BJ (cell line): ENCODE results near the gene KCNG2. TPM values are rescaled to one million over a fixed set of nuclear protein-coding genes. Genes with fewer than 3 reads are reported as not detected.

Experiments used
- CTCF ChIA-PET: fragments of 350-600 bp; formaldehyde crosslinking; extraction: SDS; loops from one replicate; lab custom pipeline; 2021; ENCODE audit warnings: antibody characterized with exemption, inconsistent platforms; lab: Yijun Ruan, JAX
- POLR2A ChIA-PET: fragments of 300-600 bp; sonication (Branson Sonifier 250); formaldehyde crosslinking; extraction: SDS; loops from one replicate; lab custom pipeline; 2021; ENCODE audit warnings: antibody characterized with exemption; lab: Charles Lee
- DNase-seq: peaks from one replicate; pipeline ENCODE4 v3.0.0-alpha.2; 2011; ENCODE audit warnings: low read depth
- H3K27me3 ChIP-seq: 2 replicates; pipeline ENCODE4 v1.6.0; 2011; ENCODE audit warnings: low read length; ENCODE audit not compliant: control insufficient read depth, insufficient read depth
- H3K36me3 ChIP-seq: 2 replicates; pipeline ENCODE4 v1.5.1; 2011; ENCODE audit warnings: low read length; ENCODE audit not compliant: control insufficient read depth, insufficient read depth
- H3K4me3 ChIP-seq: 2 replicates; pipeline ENCODE4 v1.5.1; 2011; ENCODE audit warnings: low read depth, mild to moderate bottlenecking, control low read depth, low read length
- polyA plus RNA-seq: library from polyadenylated mRNA; depleted of rRNA; stranded (reverse); fragments of >200 nt; gene quantifications from 2 replicates; pipeline ENCODE4 v1.2.3, GENCODE V29; 2011
- TF ChIP-seq, protein P1 (sequence below): IDR thresholded peaks from 2 replicates; pipeline ENCODE4 v1.5.1; 2011; ENCODE audit warnings: low read depth, mild to moderate bottlenecking, control low read depth, inconsistent platforms, low read length, moderate library complexity; ENCODE audit not compliant: insufficient read depth

KCNG2 gene
- polyA plus RNA-seq, 1 experiment, result not detected

DNA sequence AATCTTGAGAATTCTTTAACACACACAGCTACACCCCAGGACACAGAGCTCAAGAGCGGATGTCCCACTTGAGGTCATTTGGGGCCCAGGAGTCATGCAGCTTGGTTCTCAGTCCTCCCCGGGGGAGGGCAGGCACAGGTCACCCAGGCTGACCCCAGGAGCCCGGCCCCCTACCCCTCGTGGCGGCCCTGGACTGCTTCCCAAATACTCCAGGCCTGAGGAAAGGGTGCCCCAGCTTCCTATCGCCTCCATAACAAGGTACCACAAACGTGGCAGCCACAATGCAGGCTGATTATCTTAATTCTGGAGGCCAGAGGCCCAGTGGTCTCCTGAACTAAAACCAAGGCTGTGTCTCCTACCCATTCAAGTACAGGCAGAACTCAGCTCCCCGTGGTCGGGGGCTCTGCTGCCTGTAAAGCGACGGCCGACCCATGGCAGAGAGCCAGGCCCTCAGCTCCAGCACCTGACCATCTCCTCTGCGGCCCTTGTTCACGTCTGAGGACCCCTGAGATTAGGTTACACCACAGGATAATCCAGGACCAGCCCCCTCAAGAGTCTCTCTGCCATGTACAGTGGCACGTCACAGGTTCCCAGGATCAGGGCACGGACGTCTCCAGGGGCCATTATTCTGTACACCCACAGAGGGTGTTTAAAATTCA, 143.2 kb downstream of the KCNG2 start:
- TF ChIP-seq, protein P1, sequence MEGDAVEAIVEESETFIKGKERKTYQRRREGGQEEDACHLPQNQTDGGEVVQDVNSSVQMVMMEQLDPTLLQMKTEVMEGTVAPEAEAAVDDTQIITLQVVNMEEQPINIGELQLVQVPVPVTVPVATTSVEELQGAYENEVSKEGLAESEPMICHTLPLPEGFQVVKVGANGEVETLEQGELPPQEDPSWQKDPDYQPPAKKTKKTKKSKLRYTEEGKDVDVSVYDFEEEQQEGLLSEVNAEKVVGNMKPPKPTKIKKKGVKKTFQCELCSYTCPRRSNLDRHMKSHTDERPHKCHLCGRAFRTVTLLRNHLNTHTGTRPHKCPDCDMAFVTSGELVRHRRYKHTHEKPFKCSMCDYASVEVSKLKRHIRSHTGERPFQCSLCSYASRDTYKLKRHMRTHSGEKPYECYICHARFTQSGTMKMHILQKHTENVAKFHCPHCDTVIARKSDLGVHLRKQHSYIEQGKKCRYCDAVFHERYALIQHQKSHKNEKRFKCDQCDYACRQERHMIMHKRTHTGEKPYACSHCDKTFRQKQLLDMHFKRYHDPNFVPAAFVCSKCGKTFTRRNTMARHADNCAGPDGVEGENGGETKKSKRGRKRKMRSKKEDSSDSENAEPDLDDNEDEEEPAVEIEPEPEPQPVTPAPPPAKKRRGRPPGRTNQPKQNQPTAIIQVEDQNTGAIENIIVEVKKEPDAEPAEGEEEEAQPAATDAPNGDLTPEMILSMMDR, result no peak
- no peak for DNase-seq
- Histone ChIP-seq H3K27me3 (no peaks in the 10 kb centered on the region), H3K36me3 (peaks cover 15% of the 10 kb centered on the region), H3K4me3 (no peak overlapping the region)
- CTCF ChIA-PET, result interaction anchor here (0.7 kb wide), 1 partner anchor 10 kb away, joined by 4 read pairs; no protein-coding TSS in a partner anchor
- POLR2A ChIA-PET, result no interaction called here

DNA sequence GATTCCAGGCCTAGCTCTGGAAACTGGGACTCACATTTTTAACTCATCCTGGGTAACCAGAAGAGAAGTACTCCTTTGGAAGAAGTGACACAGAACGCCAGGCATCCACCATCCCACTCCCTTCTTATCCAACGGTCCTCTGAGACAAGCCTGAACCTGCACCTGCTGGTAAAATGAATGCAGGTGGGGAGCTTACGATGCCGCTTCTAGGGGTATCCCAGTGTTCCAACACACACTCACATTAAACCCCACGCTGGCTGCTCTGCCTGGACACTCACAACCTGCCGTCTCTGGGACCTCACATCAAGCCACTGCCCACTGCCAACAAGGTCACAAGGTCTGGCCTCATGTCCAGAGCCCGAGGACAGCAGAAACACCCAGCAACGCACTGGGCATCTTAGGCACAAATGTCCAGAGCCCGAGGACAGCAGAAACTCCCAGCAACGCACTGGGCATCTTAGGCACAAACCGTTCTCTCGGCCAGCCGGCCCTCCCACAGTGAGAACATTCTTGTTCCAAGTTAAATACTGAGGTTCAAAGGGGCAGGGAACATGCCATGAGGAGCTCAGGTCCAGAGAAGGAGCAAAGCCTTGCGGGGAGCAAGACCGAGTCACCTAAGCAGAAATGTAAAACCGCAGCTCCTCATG, 143.9 kb downstream of the KCNG2 start:
- CTCF ChIA-PET, result no interaction called here
- TF ChIP-seq, protein P1, result no peak
- no peak overlapping the region for H3K4me3 ChIP-seq
- H3K27me3 ChIP-seq, result no peaks in the 10 kb centered on the region
- peaks cover 15% of the 10 kb centered on the region for H3K36me3 ChIP-seq
- no peak for DNase-seq
- POLR2A ChIA-PET, result no interaction called here

DNA sequence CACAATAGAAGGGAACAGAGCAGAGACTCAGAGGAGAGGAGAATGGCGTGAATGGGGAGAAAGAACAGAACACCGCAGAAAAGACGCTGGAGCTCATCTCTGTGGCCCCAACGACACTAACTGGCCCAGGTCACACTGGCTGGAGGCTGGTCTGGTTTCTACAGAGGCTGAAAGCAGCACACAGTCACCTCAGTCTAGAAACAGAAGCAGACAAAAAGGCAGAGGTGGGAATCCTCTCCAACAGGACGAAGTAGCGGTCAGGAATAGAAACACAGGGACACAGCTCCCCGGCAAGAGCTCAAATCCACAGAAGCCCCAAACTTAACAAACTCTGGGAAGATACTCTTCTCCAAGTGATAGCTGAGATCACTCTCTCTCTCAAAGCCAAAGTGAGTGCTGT, 144.5 kb downstream of the KCNG2 start:
- peaks cover 15% of the 10 kb centered on the region for H3K36me3 ChIP-seq
- ChIA-PET POLR2A (no interaction called here), CTCF (no interaction called here)
- H3K27me3 ChIP-seq, result no peaks in the 10 kb centered on the region
- no peak overlapping the region for H3K4me3 ChIP-seq
- DNase-seq, result no peak
- TF ChIP-seq, protein P1, result no peak

DNA sequence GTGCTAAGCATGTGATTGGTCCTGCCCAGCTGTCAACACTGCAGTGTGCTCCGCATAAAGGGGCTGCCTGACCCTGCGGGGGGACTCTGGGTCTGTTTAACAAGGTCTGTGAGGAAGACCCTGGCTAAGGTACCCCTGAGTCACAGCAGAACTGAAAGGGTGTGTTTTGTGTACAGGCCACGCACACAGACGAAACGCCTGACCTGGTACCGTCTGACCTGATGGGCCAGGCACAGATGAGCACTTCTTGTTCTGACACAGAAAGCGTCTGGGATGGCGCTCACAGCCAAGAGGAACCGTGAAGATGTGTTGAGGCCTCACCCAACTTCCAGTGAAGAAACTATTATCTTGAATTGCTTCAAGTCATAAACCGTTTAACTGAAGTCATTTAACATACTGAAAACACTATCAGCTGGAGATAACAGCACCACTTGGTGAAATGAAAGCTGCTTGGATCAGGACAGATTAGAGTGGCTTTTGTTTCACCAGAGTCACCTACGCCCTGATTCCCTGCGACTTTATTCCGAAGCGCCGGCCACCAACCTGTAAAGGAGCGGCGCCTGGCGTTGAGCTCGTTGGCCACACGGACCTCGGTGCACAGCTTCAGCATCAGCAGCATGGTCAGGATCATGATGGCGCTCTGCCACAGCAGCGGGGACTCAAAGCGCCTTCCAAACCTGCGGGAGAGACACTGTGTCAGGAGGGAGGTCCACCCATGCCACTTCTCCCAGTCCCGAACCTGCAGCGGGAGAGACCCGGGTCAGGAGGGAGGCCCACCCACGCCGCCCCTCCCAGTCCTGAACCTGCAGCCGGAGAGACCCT, 145.3 kb downstream of the KCNG2 start:
- TF ChIP-seq, protein P1, result no peak
- no peak for DNase-seq
- ChIA-PET CTCF (no interaction called here), POLR2A (no interaction called here)
- H3K36me3 ChIP-seq, result peaks cover 16% of the 10 kb centered on the region
- no peaks in the 10 kb centered on the region for H3K27me3 ChIP-seq
- H3K4me3 ChIP-seq, result no peak overlapping the region

DNA sequence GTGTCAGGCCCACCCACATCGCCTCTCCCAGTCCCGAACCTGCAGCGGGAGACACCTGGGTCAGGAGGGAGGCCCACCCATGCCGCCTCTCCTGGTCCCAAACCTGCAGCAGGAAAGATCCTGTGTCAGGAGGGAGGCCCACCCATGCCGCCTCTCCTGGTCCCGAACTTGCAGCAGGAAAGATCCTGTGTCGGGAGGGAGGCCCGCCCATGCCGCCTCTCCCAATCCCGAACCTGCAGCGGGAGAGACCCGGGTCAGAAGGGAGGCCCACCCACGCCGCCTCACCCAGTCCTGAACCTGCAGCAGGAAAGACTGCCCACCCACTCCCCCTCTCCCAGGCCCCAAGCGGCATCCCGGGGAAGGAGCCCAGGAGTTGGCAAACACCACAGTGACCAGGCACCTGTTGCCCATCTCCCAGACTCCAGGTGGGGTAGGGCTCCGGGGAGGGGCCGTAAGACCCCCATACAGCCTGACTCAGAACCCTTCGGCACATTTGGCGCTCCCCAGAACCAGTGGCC, 145.9 kb downstream of the KCNG2 start:
- CTCF ChIA-PET, result no interaction called here
- H3K36me3 ChIP-seq, result peaks cover 17% of the 10 kb centered on the region
- H3K4me3 ChIP-seq, result no peak overlapping the region

More for the DNA sequence above, 145.9 kb downstream of the KCNG2 start:
- DNase-seq, result no peak
- no peaks in the 10 kb centered on the region for H3K27me3 ChIP-seq
- TF ChIP-seq, protein P1, result no peak
- POLR2A ChIA-PET, result no interaction called here
